K562 (cell line): ENCODE measurements around the gene BCL11A.

ENCODE experiments used
- CBX8 ChIP-seq: fragments of 200-600 bp; sonication (generic); IDR thresholded peaks from 2 replicates; pipeline ENCODE4 v1.6.1; 2012; ENCODE audit warnings: borderline replicate concordance, mixed run types, low read depth, mild to moderate bottlenecking, moderate library complexity, mixed read lengths, low read length, control low read depth, inconsistent platforms; ENCODE audit not compliant: poor library complexity, severe bottlenecking; ENCODE audit errors: extremely low read depth
- CTCF ChIP-seq, 3 experiments: IDR thresholded peaks in 2 of 3; conservative IDR thresholded peaks in 1 of 3; 2 replicates each; pipeline ENCODE4 v1.5.1; 2011 to 2012; ENCODE audit warnings: low read length in 3 of 3, mild to moderate bottlenecking in 3 of 3, control low read depth in 2 of 3, improper control_type of control experiment in 1 of 3, inconsistent platforms in 1 of 3, low read depth in 1 of 3, mixed read lengths in 1 of 3, moderate library complexity in 1 of 3; ENCODE audit not compliant: insufficient read depth in 2 of 3
- KAT7 ChIP-seq: sonication (generic); formaldehyde crosslinking; IDR thresholded peaks from 2 replicates; pipeline ENCODE4 v1.8.0; 2022; ENCODE audit warnings: missing genetic modification reagents, mild to moderate bottlenecking, borderline replicate concordance
- RAD21 ChIP-seq, 2 experiments: fragments of 250-450 bp in 1 of 2; fragments of 450-650 bp in 1 of 2; sonication (Bioruptor Pico) in 1 of 2; formaldehyde crosslinking in 1 of 2; IDR thresholded peaks in 1 of 2; conservative IDR thresholded peaks in 1 of 2; 2 replicates each; pipeline versions ENCODE4 v1.4.0 to v1.8.0; 2020 to 2022; ENCODE audit warnings: mild to moderate bottlenecking in 2 of 2, moderate library complexity in 1 of 2
- SIN3A ChIP-seq, 2 experiments: fragments of 150-350 bp in 1 of 2; IDR thresholded peaks; 2 replicates each; pipeline ENCODE4 v1.6.1; 2011 to 2016; ENCODE audit warnings: borderline replicate concordance in 2 of 2, low read depth in 2 of 2, low read length in 2 of 2, mild to moderate bottlenecking in 2 of 2, moderate library complexity in 2 of 2; ENCODE audit not compliant: control insufficient read depth in 1 of 2

GRCh38 chr2:60408207-60408606, 145.2 kb downstream of the BCL11A start:
- TF ChIP-seq SIN3A (IDR thresholded peaks at IDR 0.05; ENCODE audit: borderline replicate concordance in 2 of 2, control insufficient read depth in 1 of 2, low read depth in 2 of 2, low read length in 2 of 2): no peak
- TF ChIP-seq CTCF (IDR thresholded peaks at IDR 0.05 in 2 of 3, conservative IDR thresholded peaks at IDR 0.05 in 1 of 3; ENCODE audit: insufficient read depth in 2 of 3, low read depth in 1 of 3, low read length in 3 of 3): no peak
- TF ChIP-seq CBX8: no peak
- TF ChIP-seq KAT7 (CRISPR knock-in tag): no peak
- TF ChIP-seq RAD21 (CRISPR knock-in tag; conservative IDR thresholded peaks at IDR 0.05 in 1 of 2, IDR thresholded peaks at IDR 0.05 in 1 of 2): no peak
